Measurements from ENCODE around the gene FGFR2.

DNA sequence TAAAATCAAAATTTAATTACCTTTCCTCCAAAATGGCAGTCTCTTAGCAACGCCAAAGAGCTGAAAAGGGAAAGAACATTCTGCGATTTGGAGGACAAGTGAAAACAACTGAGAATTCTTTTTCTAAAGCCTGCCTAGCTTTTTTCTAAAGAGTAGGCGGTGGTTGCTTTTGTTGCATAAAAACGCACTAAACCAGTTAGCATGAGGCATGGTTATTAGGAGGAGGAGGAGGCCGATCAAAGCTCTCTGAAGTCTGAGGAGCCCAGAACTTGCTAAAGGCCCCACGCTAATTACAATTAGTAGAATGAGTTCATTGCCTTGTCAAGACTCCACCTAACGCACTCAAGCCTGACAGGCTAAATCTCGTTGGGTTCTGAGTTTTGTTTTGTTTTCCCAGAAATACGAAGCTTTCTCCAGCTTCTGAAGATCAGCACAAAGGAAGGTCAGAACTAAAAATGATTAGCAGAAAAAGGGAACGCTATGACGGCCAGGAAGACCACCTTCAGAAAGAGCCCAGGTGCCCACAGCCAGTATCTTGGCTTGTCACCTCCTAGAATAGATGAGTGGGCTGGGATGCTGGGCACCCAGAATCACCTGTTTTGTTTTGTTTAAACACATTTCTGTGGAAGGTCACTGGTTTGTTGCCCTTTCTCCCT, 72.0 kb downstream of the FGFR2 start:
- TF ChIP-seq EZH2 (IDR thresholded peaks at IDR 0.05) (no peak), YY1 (IDR thresholded peaks at IDR 0.05; ENCODE audit: extremely low read depth, insufficient replicate concordance, low read depth, low read length) (no peak), POLR2A (IDR thresholded peaks at IDR 0.05; ENCODE audit: borderline replicate concordance, extremely low read depth, insufficient read depth, insufficient read length) (no peak), SIN3A (IDR thresholded peaks at IDR 0.05; ENCODE audit: low read depth) (no peak), RAD21 (IDR thresholded peaks at IDR 0.05; ENCODE audit: low read depth) (no peak), POLR2AphosphoS5 (IDR thresholded peaks at IDR 0.05; ENCODE audit: low read depth, low read length) (no peak), ZFX (IDR thresholded peaks at IDR 0.05) (no peak), SRF (IDR thresholded peaks at IDR 0.05; ENCODE audit: low read depth) (no peak), SP1 (IDR thresholded peaks at IDR 0.05; ENCODE audit: low read depth) (no peak), TCF7L2 (IDR thresholded peaks at IDR 0.05; ENCODE audit: borderline replicate concordance, extremely low read depth, insufficient read depth, insufficient read length) (no peak), ELF1 (IDR thresholded peaks at IDR 0.05; ENCODE audit: borderline replicate concordance, low read depth) (no peak), CEBPB (IDR thresholded peaks at IDR 0.05; ENCODE audit: low read depth) (no peak)
- TF ChIP-seq, protein P1, sequence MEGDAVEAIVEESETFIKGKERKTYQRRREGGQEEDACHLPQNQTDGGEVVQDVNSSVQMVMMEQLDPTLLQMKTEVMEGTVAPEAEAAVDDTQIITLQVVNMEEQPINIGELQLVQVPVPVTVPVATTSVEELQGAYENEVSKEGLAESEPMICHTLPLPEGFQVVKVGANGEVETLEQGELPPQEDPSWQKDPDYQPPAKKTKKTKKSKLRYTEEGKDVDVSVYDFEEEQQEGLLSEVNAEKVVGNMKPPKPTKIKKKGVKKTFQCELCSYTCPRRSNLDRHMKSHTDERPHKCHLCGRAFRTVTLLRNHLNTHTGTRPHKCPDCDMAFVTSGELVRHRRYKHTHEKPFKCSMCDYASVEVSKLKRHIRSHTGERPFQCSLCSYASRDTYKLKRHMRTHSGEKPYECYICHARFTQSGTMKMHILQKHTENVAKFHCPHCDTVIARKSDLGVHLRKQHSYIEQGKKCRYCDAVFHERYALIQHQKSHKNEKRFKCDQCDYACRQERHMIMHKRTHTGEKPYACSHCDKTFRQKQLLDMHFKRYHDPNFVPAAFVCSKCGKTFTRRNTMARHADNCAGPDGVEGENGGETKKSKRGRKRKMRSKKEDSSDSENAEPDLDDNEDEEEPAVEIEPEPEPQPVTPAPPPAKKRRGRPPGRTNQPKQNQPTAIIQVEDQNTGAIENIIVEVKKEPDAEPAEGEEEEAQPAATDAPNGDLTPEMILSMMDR (IDR thresholded peaks at IDR 0.05 in 2 of 3, conservative IDR thresholded peaks at IDR 0.05 in 1 of 3; ENCODE audit: borderline replicate concordance in 1 of 3, insufficient read depth in 1 of 3, low read depth in 2 of 3, low read length in 2 of 3): no peak
- TF ChIP-seq, protein P2, sequence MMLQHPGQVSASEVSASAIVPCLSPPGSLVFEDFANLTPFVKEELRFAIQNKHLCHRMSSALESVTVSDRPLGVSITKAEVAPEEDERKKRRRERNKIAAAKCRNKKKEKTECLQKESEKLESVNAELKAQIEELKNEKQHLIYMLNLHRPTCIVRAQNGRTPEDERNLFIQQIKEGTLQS (IDR thresholded peaks at IDR 0.05): no peak
